Activated CD4-positive, alpha-beta T cell treated with anti-CD3 and anti-CD28 coated beads, Interleukin-2, amount 50 U/mL, for 16 hours (primary cell): ENCODE results near the gene MOB1B.
"Not testable (repeated sequence)": the region's sequence is repeated elsewhere in the genome, so short reads cannot be mapped to it uniquely, and the experiment has no call there.

Experiments used
- DNase-seq: peaks from one replicate; pipeline ENCODE4 v3.0.0-alpha.2; 2020

MOB1B gene

DNA sequence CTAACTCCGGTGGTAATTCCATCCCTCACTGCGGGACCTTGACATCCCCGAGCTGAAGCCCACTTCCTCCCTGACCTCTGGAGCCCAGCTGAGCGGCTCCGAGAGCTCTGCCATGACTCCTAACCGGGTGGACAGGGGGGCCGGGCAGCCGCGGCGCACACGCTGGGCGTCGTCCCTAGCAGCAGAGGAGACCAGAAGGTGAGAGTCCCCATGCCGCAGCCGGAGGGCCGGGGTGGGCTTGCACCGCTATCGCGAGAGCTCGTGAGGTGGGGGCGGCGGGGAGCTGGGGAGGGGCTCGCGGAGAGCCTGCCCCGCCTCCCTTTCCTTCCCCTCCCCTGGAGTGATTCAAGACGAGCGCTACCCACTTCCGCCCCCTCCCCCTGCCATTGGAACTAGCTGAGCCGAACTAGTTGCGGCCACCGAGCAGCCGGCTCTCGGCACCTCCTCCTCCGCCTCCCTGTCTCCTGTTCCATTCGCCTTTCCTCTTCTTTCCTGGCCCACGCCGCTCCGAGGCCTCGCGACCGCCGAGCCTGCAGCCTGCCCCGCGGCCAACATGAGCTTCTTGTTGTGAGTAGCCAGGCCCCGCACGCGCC lies at the start of gene MOB1B:
Gene MOB1B, plus strand, starts transcription at position 386 of the 593 bp plus-strand sequence. Its CDS starts 168 bp downstream, at position 554.
- DNase-seq, result peak; percentile 90

DNA sequence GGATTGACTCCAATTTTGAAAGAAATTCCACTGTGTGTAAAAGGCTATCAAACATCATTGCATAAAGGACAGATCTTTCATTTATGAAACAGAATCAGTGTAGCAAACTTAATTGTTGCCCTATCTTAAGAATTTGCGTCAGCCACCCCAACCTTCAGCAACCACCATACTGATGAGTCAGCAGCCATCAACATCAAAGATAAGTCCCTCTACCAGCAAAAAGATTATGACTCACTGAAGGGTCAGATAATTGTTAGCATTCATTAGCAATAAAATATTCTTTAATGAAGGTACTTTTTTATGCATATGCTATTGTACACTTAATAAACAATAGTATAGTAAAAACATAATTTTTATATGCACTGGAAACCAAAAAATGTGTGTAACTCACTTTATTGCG lies 46.7 kb upstream of the MOB1B start:
- DNase-seq, result no peak

DNA sequence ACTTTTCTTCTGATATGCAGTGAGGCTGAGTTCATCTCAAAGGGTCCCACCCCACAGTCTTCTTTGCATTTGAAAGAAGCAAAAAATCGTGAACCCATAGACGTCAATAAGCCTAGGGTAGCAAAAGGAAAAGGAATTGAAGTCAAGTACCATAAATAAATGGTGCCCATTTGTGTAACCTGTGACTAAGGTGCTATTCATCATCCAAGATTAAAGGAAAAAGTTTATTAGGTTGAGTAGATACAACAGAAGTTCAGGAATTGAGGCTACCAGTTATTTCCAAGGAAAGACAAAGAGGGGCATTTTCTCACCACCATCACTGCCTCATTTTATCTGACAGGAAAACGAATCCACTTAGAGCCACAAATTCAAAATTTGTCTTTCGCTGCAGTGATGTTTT lies 43.7 kb upstream of the MOB1B start:
- DNase-seq, result no peak

DNA sequence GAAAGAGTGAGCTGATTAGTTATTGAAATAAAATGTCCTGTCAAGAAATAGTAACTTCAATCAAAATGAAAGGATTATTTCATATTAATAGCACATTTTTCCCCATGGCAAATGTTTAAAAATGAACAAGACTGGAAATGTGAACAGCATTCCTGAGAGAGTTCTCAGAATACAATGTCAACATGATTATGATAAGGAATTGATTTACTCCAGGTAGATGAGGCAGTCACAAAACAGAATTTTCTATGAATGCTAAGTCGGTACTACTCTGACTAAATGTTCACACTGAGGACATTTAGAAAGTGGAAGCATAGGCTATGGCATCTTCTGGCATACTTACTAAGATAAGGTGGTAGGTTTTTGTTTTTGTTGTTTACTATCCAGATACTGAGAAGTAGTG lies 43.1 kb upstream of the MOB1B start:
- no peak for DNase-seq

DNA sequence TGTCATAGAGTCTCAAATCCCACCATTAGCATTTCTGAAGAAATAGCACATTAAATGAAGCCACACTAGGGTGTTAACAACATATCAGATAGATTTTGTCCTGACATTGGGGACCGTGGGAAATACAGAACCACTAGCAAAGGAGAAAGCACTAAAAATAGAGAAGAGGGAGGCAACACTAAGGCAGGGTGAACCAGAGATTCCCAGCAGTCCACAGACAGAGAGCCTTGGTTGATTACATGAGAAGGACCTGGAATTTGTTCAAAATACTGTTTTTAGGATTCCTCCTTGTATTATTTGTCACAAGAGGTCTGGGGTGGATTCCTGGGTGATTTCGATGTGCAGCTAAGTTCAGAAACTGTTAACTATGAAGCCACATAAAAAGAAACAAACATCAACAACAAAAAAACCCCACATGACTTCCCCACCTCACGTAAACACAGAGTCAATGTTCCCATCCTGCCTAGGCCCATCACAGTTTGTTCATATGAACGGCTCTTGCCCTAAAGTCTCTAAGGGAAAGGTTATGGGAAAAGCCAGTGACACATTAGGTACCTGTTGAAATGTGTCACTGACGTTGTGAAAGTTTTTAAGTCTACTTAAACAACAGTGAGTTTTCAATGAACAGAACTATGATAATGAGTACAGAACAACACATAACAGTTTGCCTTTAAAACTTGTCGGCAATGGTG lies 38.9 kb upstream of the MOB1B start:
- peak; percentile 18 for DNase-seq

DNA sequence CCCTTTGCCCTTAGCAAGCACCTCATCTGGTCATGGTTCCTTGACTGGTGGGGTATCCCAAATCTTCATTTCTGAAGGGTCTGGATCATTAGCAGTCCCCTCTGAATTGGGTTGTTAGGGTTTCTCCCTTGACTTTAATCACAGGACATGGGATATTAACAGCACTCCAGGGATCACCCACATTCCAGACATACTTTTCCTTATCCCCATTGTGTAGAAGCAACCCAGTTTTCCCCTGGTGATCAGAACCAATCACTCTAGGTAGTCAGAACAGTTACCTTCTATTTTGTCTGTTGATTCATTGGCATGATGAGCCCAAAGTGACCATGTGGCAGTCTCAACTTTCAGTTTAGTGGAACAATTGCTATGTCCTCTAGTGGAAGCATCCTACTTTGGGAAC lies 33.4 kb upstream of the MOB1B start:
- no peak for DNase-seq

DNA sequence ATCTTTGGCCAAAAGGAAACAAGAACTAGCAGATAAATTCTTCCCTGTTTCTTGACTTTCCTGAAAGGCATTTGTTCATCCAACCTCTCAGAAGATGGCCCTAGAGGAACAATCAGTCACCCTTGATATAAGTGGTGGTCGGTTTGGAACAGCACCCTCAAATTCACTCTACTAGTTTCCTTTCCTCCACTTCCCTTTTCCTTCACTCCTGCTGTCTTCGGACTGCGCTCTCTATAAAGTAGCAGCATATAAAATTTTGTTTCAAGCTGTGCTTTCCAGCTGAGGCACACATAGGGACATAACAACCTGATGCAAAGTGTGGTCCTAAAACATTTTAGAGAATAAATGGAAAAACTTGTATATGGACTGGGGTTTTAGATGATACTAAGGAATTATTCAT lies 29.0 kb upstream of the MOB1B start:
- DNase-seq, result no peak

DNA sequence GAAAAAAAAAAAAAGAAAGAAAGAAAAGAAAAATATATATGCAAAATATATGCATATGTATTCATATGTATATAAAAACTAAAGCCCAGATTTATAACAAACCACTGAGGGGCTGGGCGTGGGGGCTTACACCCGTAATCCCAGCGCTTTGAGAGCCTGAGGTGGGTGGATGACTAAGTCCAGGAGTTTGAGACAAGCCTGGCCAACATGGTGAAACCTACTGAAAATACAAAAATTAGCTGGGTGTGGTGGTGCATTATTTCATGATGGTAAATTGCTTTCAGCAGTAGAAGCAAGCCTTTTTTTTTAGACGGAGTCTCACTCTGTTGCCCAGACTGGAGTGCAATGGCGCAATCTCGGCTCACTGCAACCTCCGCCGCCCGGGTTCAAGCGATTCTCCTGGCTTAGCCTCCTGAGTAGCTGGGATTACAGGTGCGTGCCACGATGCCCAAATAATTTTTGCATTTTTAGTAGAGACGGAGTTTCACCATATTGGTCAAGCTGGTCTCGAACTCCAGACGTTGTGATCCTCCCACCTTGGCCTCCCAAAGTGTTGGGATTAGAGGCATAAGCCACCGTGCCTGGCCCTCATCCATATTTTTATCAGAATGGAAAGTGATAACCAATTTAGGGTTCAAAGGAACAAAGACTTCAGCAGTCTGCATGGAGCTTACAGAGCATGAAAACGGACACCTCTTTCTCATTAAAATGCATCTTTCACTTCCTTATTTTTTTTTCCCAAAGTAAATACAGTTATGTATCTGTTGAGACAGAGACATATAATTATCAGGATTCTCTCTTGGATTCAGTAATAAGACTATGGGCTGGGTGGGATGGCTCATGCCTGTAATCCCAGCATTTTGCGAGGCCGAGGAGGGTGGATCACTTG lies 27.7 kb upstream of the MOB1B start:
- DNase-seq, result no peak

DNA sequence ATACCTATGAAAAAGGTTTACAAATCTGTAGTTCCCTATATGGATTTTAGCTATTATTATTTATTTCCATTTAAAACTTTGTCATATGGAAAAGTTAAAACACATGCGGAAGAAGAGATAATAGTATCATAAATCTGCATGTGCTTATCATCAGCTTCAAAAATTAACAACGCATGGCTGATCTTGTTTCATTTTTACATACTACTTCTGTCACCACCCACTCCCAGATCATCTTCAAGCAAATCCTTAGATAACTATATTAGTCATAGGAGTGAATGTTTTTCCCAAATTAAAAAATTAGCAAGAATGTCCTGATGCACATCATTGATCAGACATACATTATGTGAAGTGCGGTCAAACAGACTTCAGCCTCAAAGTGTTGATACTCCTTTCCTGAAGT lies 24.6 kb upstream of the MOB1B start:
- DNase-seq, result no peak

DNA sequence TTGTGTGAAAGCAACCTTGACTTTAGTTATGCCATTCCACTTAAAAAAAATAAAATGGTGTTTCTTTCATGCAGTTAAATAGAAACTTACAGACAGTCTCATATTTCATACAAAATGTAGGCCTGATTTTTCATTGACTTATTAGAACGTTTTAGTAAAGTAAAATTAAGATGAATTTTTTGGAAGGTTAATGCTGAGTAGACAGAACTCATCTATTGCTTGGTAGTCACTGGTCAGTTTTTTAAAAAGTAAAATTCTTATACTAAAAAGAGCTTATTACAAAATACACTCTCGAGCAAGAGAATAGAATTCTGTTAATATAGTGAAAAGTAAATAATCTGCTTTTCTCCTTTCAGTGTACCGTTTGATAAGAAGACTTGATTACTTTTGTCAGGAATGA lies 21.4 kb upstream of the MOB1B start:
- DNase-seq, result no peak

DNA sequence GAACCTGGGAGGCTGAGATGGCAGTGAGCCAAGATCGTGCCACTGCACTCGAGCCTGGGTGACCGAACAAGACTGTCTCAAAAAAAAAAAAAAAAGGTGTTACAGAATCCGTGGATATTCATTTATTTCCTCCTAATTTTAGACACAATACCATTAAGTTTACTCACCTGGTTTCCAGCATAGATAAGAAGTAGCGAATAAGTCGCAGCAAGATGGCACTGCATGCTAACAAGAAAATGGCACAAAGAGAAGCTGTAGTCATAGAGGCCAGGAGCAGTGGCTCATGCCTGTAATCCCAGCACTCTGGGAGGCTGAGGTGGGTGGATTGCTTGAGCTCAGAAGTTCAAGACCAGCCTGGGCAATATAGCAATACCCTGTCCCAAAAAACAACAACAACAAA lies 17.0 kb upstream of the MOB1B start:
- no peak for DNase-seq

DNA sequence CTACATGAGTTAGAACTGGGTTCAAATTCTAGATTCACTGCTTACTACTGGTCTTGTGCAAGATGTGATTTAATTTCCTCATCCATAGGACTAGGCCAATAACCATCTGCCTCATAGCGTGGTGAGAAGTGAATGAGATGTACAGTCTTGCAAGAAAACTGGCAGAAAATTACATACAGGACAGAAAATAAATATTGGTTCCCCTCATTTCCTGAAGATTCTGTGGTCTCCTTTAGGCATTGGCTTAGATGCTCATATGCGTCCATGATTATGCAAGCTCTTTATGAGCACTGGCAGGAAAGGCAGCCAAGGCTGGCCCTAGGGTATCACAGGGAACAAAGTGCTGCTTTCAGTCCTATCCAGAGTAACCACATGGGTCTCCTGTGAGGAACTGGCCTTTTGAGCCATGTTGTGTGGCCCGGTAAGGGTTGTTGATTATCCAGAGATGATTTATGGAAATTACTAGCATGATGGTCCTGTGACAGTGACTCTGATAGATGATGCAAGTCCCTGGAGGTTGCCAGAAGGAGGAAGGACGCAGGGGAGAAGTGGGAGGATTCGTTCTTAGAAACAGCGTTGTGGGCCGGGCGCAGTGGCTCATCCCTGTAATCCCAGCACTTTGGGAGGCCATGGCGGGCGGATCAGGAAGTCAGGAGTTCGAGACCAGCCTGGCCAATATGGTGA lies 9.9 kb upstream of the MOB1B start:
- DNase-seq, result no peak

DNA sequence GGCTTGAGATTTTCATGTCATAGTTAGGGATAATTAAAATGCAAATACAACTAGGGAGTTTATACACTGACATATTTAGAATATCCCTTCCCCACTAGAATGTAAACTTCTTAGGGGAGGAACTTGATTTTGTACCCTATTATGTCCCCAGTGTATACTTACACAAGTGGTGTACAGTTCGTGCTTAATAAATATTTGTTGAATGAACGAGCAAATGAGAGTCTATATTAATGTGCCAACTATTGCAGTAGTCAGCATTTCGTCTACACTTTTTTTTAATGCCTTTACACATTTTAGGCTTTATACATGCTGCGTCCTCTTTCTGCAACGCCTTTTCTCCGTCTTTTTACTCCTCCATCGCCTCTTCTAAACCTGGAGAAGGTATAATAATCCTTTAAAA lies 8.4 kb upstream of the MOB1B start:
- DNase-seq, result no peak

DNA sequence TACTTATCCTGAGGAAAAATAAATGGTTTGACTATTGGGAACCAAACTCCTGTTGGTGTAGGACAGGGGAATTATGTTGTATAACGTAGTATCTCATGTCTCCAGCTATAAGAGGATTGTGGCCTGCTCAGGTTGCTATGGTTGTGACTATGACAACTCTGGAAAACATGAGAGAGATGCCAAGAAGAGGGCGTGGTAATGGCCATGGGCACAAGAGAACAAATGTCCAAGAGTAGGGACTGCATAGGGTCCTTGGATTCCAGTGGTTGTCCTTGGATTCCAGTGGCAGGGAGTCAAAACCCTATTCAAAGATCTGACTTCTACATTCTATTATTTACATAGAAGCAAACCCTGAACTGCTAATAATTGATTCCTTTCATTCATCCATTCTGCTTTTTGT lies 6.8 kb upstream of the MOB1B start:
- DNase-seq, result no peak

DNA sequence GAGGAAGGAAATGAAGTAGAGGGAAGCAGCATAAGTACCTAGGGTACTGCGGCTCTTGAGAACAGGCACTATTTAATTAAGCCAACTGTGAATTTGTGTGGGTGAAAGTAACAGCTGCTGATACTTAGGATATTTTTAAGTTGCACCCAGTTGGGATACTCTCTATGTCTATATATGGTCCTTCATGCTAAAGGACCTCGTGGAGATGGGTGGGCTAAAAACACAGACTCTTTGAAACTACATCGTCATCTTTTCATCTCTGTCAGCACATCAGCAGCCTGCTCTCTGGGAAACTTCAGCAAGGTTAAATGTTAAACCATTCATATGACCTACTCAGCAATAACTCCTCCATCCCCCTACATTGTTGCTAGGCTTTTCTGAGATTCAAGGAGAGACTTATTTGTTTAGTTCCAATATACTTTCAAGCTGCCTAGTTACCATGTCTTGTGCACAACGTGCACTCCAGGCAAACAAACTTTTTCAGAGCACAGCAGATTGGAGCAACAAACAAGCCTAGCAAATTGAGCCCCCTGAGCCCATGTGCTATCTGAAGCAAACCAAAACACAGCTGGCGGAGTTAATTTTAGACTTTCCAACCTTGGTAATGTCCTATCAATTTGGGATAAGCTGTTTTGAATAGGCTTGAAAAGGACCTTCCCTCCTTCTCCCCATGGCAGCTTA lies 6.2 kb upstream of the MOB1B start:
- no peak for DNase-seq

DNA sequence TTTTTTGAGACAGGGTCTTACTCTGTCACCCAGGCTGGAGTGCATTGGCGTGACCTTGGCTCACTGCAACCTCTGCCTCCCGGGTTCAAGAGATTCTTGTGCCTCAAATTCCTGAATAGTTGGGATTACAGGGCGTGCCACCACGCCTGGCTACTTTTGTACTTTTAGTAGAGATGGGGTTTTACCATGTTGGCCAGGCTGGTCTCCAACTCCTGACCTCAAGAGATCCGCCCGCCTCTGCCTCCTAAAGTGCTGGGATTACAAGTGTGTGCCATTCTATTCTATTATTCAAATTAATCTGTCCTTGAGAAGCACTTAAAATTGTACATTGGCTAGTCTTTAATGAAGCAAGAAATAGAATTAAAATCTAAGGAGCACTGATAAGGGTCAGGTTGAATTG lies 3.6 kb upstream of the MOB1B start:
- not testable (repeated sequence) for DNase-seq

DNA sequence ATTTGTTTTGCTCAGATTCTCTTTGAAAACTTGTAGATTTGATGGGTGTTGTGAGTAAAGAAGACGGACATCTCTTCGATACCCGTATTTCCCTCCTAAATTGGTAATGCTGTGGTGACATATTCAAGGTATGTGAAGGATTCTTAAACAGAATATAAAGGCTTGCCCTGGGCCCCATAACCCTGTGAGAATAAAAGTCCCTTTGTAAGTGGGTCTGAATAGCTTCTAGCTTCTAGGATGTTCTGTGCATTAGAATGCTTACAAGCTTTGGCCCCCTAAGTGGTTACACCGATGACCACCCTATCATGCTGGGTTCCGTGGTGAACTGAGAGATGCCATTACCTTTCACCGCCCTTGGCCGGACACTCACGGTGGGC lies 574 bp upstream of the MOB1B start:
- DNase-seq, result no peak

DNA sequence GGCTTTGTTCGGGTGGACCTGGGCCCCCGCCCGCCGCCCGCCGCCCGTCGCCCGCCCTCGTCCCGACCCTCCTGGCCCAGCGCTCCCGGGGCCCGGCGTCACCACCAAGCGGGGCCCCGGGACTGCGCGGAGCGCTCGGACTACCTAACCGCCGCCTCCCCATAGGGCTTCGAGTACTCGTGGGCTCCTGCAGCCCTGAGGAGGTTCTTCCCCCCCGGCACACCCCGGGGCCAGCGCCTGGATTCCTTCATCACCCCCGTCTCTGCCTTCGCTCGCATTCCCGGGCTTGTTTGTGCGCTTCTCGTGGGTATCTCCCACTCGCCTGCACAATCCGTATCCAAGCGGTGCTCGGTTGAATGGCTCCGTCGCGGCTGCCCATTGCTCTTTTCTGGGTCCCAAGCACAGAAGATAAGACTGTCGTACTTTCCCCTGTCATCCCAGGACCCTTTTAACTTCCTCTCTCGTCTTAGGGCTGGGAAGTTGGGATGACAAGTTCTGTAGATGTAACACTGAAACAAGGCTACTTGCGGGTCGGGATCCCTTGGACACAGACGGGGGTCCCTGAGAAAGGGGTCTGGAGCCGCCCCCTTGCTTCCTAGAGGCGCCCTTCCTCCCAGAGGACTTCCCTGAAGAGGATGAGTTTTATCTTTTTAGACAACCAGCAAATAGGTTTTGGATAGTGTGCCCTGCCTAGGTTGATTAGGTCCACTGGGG lies 565 bp downstream of the MOB1B start:
- no peak for DNase-seq

DNA sequence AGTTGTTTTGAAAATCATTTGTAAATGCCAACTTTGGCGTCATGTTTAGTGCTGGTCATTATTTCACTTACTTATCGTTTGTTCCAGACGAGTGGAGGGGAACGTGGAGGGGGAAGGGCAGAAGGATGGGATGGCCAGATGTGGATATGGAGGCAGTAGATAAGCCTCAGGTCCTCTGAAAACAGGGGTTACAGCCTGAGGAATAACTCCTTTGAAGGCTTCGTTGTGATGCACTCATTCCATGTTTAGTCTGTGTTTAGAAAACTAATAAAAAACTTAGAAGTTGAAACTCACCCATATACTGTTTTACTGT lies 1.1 kb downstream of the MOB1B start:
- no peak for DNase-seq

DNA sequence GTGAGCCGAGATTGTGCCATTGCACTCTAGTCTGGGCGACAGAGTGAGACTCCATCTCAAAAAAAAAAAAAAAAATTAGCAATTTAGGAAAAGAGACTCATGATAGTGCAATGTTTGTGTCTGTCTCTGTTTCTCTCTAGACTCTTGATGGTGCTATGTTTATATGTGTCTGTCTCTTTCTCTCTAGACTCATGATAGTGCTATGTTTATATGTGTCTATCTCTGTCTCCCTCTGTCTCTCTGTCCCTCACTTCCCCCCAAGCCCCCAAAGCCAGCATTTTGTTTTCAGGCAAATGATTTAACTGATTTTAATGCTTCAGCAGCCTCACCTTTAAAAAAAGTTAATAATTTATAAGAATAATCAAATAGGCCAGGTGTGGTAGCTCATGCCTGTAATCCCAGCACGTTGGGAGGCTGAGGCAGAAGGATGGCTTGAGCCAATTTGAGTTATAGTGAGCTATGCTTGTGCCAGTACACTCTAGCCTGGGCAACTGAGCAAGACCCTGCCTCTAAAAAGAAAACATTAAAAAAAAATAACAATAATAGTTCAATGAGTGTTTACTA lies 6.9 kb downstream of the MOB1B start:
- DNase-seq, result no peak

DNA sequence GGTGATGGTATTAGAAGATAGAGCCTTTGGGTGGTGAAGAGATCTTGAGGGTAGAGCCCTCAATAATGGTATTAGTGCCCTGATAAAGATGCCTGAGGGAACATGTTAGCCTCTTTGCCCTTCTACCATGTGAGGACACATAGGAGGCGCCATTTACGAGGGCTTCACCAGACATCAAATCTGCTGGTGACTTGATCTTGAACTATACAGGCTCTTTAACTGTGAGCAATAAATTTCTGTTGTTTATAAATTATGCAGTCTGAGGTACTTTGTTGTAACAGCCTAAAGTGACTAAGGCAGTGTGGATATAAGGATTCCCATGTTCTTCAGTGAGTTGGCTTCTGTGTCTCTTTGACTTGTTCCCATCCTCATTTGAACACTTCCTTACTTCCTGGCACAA lies 11.8 kb downstream of the MOB1B start:
- no peak for DNase-seq

DNA sequence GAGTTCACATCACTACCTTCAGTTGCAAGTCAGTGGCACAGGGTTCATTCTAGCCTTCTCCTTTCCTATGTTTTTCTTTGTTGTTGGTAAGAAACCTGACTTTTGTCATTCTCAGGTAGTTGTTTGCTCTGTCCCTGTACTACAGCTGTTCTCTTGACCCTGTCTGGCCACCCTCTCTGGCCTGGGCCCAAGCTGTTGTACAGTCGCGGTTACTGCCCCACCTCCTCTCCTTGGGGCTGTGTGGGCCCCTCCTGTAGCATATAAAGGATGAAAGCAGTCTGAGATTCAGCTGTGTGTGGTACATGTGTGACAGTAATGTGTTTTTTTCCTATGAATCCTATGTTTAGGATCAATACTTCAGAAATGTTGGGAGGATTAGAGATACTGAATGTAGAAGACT lies 12.5 kb downstream of the MOB1B start:
- no peak for DNase-seq
